Lower leg skin (tissue), 3 donors: Measurements from ENCODE around the gene JAG2.

Source experiments
- POLR2A ChIP-seq, 2 donors: fragments of 450-650 bp; IDR thresholded peaks; one replicate each; pipeline ENCODE4 v1.6.1; 2016 to 2017; ENCODE audit warnings: antibody characterized with exemption in 2 of 2, mild to moderate bottlenecking in 1 of 2, moderate library complexity in 1 of 2
- TF ChIP-seq, protein P1 (sequence below), 3 donors: fragments of 450-650 bp; IDR thresholded peaks; one replicate each; pipeline ENCODE4 v1.5.1; 2016; ENCODE audit warnings: antibody characterized with exemption in 3 of 3, mild to moderate bottlenecking in 3 of 3, moderate library complexity in 2 of 3

DNA sequence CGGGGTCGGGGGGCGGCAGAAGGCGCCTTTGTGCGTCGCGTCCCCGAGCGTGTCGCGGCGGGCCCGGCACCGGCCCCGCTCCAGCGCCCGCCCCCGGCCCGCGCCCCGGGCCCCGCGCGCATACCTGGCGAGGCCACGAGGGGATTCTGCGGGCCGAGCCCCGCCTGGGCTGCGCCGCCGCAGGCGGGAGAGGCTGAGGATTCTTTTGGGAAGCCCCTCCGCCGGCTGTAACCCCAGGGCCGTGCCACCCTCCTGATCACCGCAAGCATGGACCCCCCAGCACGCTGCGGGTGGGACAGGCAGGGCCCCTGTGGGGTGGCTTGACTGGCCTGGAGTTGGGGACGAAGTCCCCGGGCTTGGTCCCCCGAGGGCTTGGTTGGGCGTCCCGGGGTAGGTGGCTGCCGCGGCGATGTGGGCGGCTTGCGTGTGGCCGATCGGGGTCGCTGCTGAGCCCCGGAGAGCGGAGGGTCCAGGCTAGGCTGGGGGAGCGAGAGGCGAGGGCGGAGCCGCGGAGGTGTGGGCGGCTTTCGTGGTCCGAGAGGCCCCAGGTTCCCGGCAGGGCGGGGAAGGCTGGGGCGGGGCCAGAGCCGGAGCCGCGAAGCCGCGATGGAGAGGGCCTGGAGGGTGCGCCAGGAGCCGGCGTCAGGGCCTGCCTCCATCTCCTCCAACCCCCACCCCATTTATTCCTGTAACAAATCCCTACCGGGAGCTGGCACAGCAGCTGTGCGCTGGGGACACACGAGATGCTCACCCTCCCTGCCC, 75.0 kb downstream of the JAG2 start:
- TF ChIP-seq, protein P1, sequence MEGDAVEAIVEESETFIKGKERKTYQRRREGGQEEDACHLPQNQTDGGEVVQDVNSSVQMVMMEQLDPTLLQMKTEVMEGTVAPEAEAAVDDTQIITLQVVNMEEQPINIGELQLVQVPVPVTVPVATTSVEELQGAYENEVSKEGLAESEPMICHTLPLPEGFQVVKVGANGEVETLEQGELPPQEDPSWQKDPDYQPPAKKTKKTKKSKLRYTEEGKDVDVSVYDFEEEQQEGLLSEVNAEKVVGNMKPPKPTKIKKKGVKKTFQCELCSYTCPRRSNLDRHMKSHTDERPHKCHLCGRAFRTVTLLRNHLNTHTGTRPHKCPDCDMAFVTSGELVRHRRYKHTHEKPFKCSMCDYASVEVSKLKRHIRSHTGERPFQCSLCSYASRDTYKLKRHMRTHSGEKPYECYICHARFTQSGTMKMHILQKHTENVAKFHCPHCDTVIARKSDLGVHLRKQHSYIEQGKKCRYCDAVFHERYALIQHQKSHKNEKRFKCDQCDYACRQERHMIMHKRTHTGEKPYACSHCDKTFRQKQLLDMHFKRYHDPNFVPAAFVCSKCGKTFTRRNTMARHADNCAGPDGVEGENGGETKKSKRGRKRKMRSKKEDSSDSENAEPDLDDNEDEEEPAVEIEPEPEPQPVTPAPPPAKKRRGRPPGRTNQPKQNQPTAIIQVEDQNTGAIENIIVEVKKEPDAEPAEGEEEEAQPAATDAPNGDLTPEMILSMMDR (IDR thresholded peaks at IDR 0.05), result no peak
- no peak for TF ChIP-seq POLR2A (IDR thresholded peaks at IDR 0.05)
